KMS-11 (cell line): ENCODE measurements around the gene ARL15.

ENCODE experiments used
- H2AFZ ChIP-seq: fragments of 200-600 bp; sonication (generic); 2 replicates; pipeline ENCODE4 v1.6.1; 2016; ENCODE audit warnings: antibody characterized with exemption, mixed run types, low read depth
- H3K27ac ChIP-seq: fragments of 200-600 bp; sonication (generic); 2 replicates; pipeline ENCODE4 v1.6.1; 2016; ENCODE audit warnings: mild to moderate bottlenecking, mixed run types
- H3K27me3 ChIP-seq: fragments of 200-600 bp; sonication (generic); 2 replicates; pipeline ENCODE4 v1.6.1; 2017; ENCODE audit warnings: mild to moderate bottlenecking, low read depth, mixed run types, moderate library complexity; ENCODE audit not compliant: insufficient read depth
- H3K36me3 ChIP-seq: fragments of 200-600 bp; sonication (generic); 2 replicates; pipeline ENCODE4 v1.6.1; 2017; ENCODE audit warnings: mild to moderate bottlenecking, mixed run types; ENCODE audit not compliant: insufficient read depth
- H3K4me1 ChIP-seq: fragments of 200-600 bp; sonication (generic); 2 replicates; pipeline ENCODE4 v1.6.1; 2016; ENCODE audit warnings: mild to moderate bottlenecking, low read depth, mixed run types; ENCODE audit not compliant: poor library complexity, severe bottlenecking
- H3K4me2 ChIP-seq: fragments of 200-600 bp; sonication (generic); 2 replicates; pipeline ENCODE4 v1.7.0; 2016; ENCODE audit warnings: mild to moderate bottlenecking, mixed run types
- H3K4me3 ChIP-seq: fragments of 200-600 bp; sonication (generic); IDR thresholded peaks from 2 replicates; pipeline ENCODE4 v1.6.1; 2017; ENCODE audit warnings: low read depth, low read length, mixed read lengths; ENCODE audit not compliant: insufficient read depth
- H3K79me2 ChIP-seq: fragments of 200-600 bp; sonication (generic); 2 replicates; pipeline ENCODE4 v1.6.1; 2016; ENCODE audit warnings: low read depth, mixed run types; ENCODE audit not compliant: insufficient read depth
- H3K9ac ChIP-seq: fragments of 200-600 bp; sonication (generic); 2 replicates; pipeline ENCODE4 v1.6.1; 2016; ENCODE audit warnings: mild to moderate bottlenecking, mixed run types
- H4K20me1 ChIP-seq: fragments of 200-600 bp; sonication (generic); 2 replicates; pipeline ENCODE4 v1.6.1; 2016; ENCODE audit warnings: mild to moderate bottlenecking, mixed run types; ENCODE audit not compliant: insufficient read depth
- CTCF ChIP-seq: fragments of 200-600 bp; sonication (generic); conservative IDR thresholded peaks from 2 replicates; pipeline ENCODE4 v1.6.1; 2017; ENCODE audit warnings: low read depth, mild to moderate bottlenecking, antibody characterized with exemption, low read length, moderate library complexity, mixed read lengths

The ARL15 gene

GRCh38 chr5:54249210-54250028 is 61.0 kb downstream of the ARL15 start:
- TF ChIP-seq CTCF: no peak
- no peak overlapping the region for H3K9ac ChIP-seq
- no peaks in the 10 kb centered on the region for H3K36me3 ChIP-seq
- H2AFZ ChIP-seq: no peak overlapping the region
- H3K27ac ChIP-seq: no peak overlapping the region
- no peaks in the 10 kb centered on the region; the same call in 1 of the 2 replicates for H4K20me1 ChIP-seq
- no peak overlapping the region for H3K4me3 ChIP-seq
- H3K4me1 ChIP-seq: peaks cover 19% of the 10 kb centered on the region
- H3K4me2 ChIP-seq: no peak overlapping the region
- H3K27me3 ChIP-seq: no peaks in the 10 kb centered on the region
- 0 out of 2 replicates have a peak, but pooled peaks cover 5% of the 10 kb centered on the region for H3K79me2 ChIP-seq

GRCh38 chr5:54247226-54247625 is 63.1 kb downstream of the ARL15 start:
- no peak for TF ChIP-seq CTCF
- H2AFZ ChIP-seq: no peak overlapping the region
- no peak overlapping the region for H3K4me3 ChIP-seq
- no peak overlapping the region for H3K9ac ChIP-seq
- H4K20me1 ChIP-seq: no peaks in the 10 kb centered on the region; the same call in 1 of the 2 replicates
- no peak overlapping the region for H3K4me2 ChIP-seq
- peaks cover 19% of the 10 kb centered on the region for H3K4me1 ChIP-seq
- H3K27me3 ChIP-seq: no peaks in the 10 kb centered on the region
- no peaks in the 10 kb centered on the region for H3K79me2 ChIP-seq
- no peaks in the 10 kb centered on the region for H3K36me3 ChIP-seq
- H3K27ac ChIP-seq: no peak overlapping the region

GRCh38 chr5:54243483-54244080 is 66.8 kb downstream of the ARL15 start:
- no peaks in the 10 kb centered on the region for H3K79me2 ChIP-seq
- H3K27me3 ChIP-seq: no peaks in the 10 kb centered on the region
- H3K4me1 ChIP-seq: peaks cover 9% of the 10 kb centered on the region
- H3K9ac ChIP-seq: no peak overlapping the region
- H4K20me1 ChIP-seq: no peaks in the 10 kb centered on the region; the same call in 1 of the 2 replicates
- no peak overlapping the region for H3K4me3 ChIP-seq
- no peak overlapping the region for H3K4me2 ChIP-seq
- H2AFZ ChIP-seq: no peak overlapping the region
- peak; percentile 87 for TF ChIP-seq CTCF
- no peaks in the 10 kb centered on the region for H3K36me3 ChIP-seq
- no peak overlapping the region for H3K27ac ChIP-seq

- Histone ChIP-seq H3K27ac (no peak overlapping the region), H3K27me3 (no peaks in the 10 kb centered on the region), H3K4me1 (peaks cover 9% of the 10 kb centered on the region), H2AFZ (no peak overlapping the region), H4K20me1 (no peaks in the 10 kb centered on the region; the same call in 1 of the 2 replicates), H3K4me3 (no peak overlapping the region), H3K9ac (no peak overlapping the region), H3K36me3 (no peaks in the 10 kb centered on the region), H3K4me2 (no peak overlapping the region), H3K79me2 (no peaks in the 10 kb centered on the region)
- no peak for TF ChIP-seq CTCF
Measured at GRCh38 chr5:54242297-54242696, 68.1 kb downstream of the ARL15 start.
